HEK293 (cell line): ENCODE measurements around the gene MSMO1.

Source experiments
- BCL11A ChIP-seq: fragments of 450-650 bp; formaldehyde crosslinking; IDR thresholded peaks from 2 replicates; pipeline ENCODE4 v1.5.1; 2016; ENCODE audit warnings: low read depth, missing biosample characterization, missing genetic modification characterization
- CTCF ChIP-seq: fragments of 450-650 bp; formaldehyde crosslinking; IDR thresholded peaks from 2 replicates; pipeline ENCODE4 v1.5.1; 2016; ENCODE audit warnings: missing biosample characterization, missing genetic modification characterization
- GLI2 ChIP-seq: fragments of 450-650 bp; formaldehyde crosslinking; IDR thresholded peaks from 2 replicates; pipeline ENCODE4; 2017; ENCODE audit warnings: missing biosample characterization, missing genetic modification characterization, low read depth, borderline replicate concordance
- KLF16 ChIP-seq: fragments of 450-650 bp; formaldehyde crosslinking; IDR thresholded peaks from 2 replicates; pipeline ENCODE4 v1.5.1; 2017; ENCODE audit warnings: missing biosample characterization, missing genetic modification characterization
- REST ChIP-seq: fragments of 450-650 bp; formaldehyde crosslinking; IDR thresholded peaks from 2 replicates; pipeline ENCODE4 v1.5.1; 2016; ENCODE audit warnings: missing biosample characterization, missing genetic modification characterization
- YY1 ChIP-seq: fragments of 450-650 bp; formaldehyde crosslinking; IDR thresholded peaks from 2 replicates; pipeline ENCODE4 v1.5.1; 2018; ENCODE audit warnings: missing biosample characterization, missing genetic modification characterization
- ZFP69B ChIP-seq: fragments of 450-650 bp; formaldehyde crosslinking; IDR thresholded peaks from 2 replicates; pipeline ENCODE4 v1.5.1; 2016; ENCODE audit warnings: missing biosample characterization, missing genetic modification characterization
- ZNF121 ChIP-seq: fragments of 450-650 bp; formaldehyde crosslinking; IDR thresholded peaks from 2 replicates; pipeline ENCODE4 v1.5.1; 2016; ENCODE audit warnings: missing biosample characterization, missing genetic modification characterization
- ZNF292 ChIP-seq: fragments of 450-650 bp; formaldehyde crosslinking; IDR thresholded peaks from 2 replicates; pipeline ENCODE4 v1.5.1; 2016; ENCODE audit warnings: low read depth, missing biosample characterization, missing genetic modification characterization, borderline replicate concordance
- ZNF449 ChIP-seq: fragments of 450-650 bp; formaldehyde crosslinking; IDR thresholded peaks from 2 replicates; pipeline ENCODE4 v1.5.1; 2017; ENCODE audit warnings: missing biosample characterization, mild to moderate bottlenecking, missing genetic modification characterization, moderate library complexity
- ZNF843 ChIP-seq: fragments of 450-650 bp; formaldehyde crosslinking; IDR thresholded peaks from 2 replicates; pipeline ENCODE4 v1.5.1; 2016; ENCODE audit warnings: missing biosample characterization, missing genetic modification characterization
- ZSCAN30 ChIP-seq: fragments of 450-650 bp; IDR thresholded peaks from 2 replicates; pipeline ENCODE4 v1.5.1; 2018; ENCODE audit warnings: missing biosample characterization, mild to moderate bottlenecking, missing genetic modification characterization, moderate library complexity

GRCh38 chr4:165293061-165293460 is 34.4 kb upstream of the MSMO1 start:
- TF ChIP-seq ZNF292 (tag by site-specific recombination) (no peak), CTCF (tag by site-specific recombination) (no peak), GLI2 (no peak), REST (tag by site-specific recombination) (no peak), KLF16 (tag by site-specific recombination) (no peak), ZNF121 (tag by site-specific recombination) (no peak), ZSCAN30 (tag by site-specific recombination) (no peak), ZNF449 (tag by site-specific recombination) (no peak), ZFP69B (tag by site-specific recombination) (no peak), BCL11A (tag by site-specific recombination) (no peak), ZNF843 (tag by site-specific recombination) (no peak), YY1 (tag by site-specific recombination) (no peak)
